ENCODE measurements around the gene PDE4B. TPM values are rescaled to one million over a fixed set of nuclear protein-coding genes. Genes with fewer than 3 reads are reported as not detected.

Gene PDE4B
- total and polyA plus RNA-seq, 9 of the 15 experiments (the other 6 are each of a cell fraction or from before 2014, with no cell fraction given), result 0.09 TPM; not detected in 8

- BruUV-seq (replicated peaks), result no TSS peak
- no peaks in the 10 kb centered on the region for H3K27me3 ChIP-seq (ENCODE audit: control insufficient read depth in 2 of 2, insufficient read depth in 2 of 2, low read length in 2 of 2)
- FAIRE-seq, result no peak
- in situ Hi-C loops (cut with MboI) (no loop called here), intact Hi-C loops (cut with micrococcal nuclease) (no loop called here)
- no peak overlapping the region for H3K27ac ChIP-seq (ENCODE audit: extremely low read depth, low read depth, low read length)
- ATAC-seq, result no peak
- no peak overlapping the region for H2AFZ ChIP-seq (ENCODE audit: low read depth, low read length)
- no peaks in the 10 kb centered on the region for H3K9me3 ChIP-seq (replicated peaks; ENCODE audit: control insufficient read depth, insufficient read depth, low read depth, low read length)
- H3K9me1 ChIP-seq (ENCODE audit: control insufficient read depth, insufficient read depth, low read length), result no peaks in the 10 kb centered on the region
- H3K4me2 ChIP-seq (ENCODE audit: insufficient read depth, low read length), result no peak overlapping the region
- DNase-seq (ENCODE audit: extremely low read depth in 1 of 4, low spot score in 3 of 4), result no peak
- no peaks in the 10 kb centered on the region for H3K4me1 ChIP-seq (replicated peaks in 1 of 2; ENCODE audit: control insufficient read depth in 2 of 2, insufficient read depth in 2 of 2, low read length in 2 of 2)
- H3K4me3 ChIP-seq, result no peak overlapping the region
- no peaks in the 10 kb centered on the region for H3K36me3 ChIP-seq (ENCODE audit: control insufficient read depth, insufficient read depth, low read length)
- TF ChIP-seq ZNF12 (CRISPR knock-in tag; IDR thresholded peaks at IDR 0.05), result no peak
- TF ChIP-seq PML (IDR thresholded peaks at IDR 0.05; ENCODE audit: low read length), result no peak
- TF ChIP-seq LCOR (CRISPR knock-in tag; IDR thresholded peaks at IDR 0.05), result no peak
- TF ChIP-seq ZNF436 (CRISPR knock-in tag; IDR thresholded peaks at IDR 0.05), result no peak
- no peak for TF ChIP-seq ZHX1 (conservative IDR thresholded peaks at IDR 0.05; ENCODE audit: low read length)
- no peak for TF ChIP-seq ZBTB11 (CRISPR knock-in tag; IDR thresholded peaks at IDR 0.05)
- no peak for TF ChIP-seq CBX8 (IDR thresholded peaks at IDR 0.05; ENCODE audit: borderline replicate concordance, extremely low read depth, low read depth, low read length, poor library complexity, severe bottlenecking)
- no peak for TF ChIP-seq EGR1 (conservative IDR thresholded peaks at IDR 0.05)
- TF ChIP-seq PPARD (CRISPR knock-in tag; IDR thresholded peaks at IDR 0.05), result no peak
- TF ChIP-seq ZNF507 (tag; conservative IDR thresholded peaks at IDR 0.05), result no peak
- TF ChIP-seq, protein P1, sequence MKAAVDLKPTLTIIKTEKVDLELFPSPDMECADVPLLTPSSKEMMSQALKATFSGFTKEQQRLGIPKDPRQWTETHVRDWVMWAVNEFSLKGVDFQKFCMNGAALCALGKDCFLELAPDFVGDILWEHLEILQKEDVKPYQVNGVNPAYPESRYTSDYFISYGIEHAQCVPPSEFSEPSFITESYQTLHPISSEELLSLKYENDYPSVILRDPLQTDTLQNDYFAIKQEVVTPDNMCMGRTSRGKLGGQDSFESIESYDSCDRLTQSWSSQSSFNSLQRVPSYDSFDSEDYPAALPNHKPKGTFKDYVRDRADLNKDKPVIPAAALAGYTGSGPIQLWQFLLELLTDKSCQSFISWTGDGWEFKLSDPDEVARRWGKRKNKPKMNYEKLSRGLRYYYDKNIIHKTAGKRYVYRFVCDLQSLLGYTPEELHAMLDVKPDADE (conservative IDR thresholded peaks at IDR 0.05; ENCODE audit: control insufficient read depth, low read depth, low read length), result no peak
- no peak for TF ChIP-seq ZNF561 (CRISPR knock-in tag; conservative IDR thresholded peaks at IDR 0.05)
- no peak for TF ChIP-seq SRSF3 (IDR thresholded peaks at IDR 0.05; ENCODE audit: insufficient read depth, low read length)
- TF ChIP-seq TCF7 (IDR thresholded peaks at IDR 0.05; ENCODE audit: borderline replicate concordance), result no peak
- TF ChIP-seq ZNF79 (CRISPR knock-in tag; IDR thresholded peaks at IDR 0.05; ENCODE audit: low read depth), result no peak
- no peak for TF ChIP-seq TRIM28 (IDR thresholded peaks at IDR 0.05)
- POLR2A ChIA-PET, result no interaction called here
- no peaks in the 10 kb centered on the region for H4K20me1 ChIP-seq (replicated peaks; ENCODE audit: control insufficient read depth, insufficient read depth, low read length)
- H3K79me2 ChIP-seq (ENCODE audit: control insufficient read depth, insufficient read depth, low read length), result no peaks in the 10 kb centered on the region
- CTCF ChIA-PET (ENCODE audit: low intra/inter-chr PET ratio), result no interaction called here
- no peak overlapping the region for H3K9ac ChIP-seq (ENCODE audit: insufficient read depth in 1 of 2, low read depth in 2 of 2, low read length in 2 of 2)
Measured at GRCh38 chr1:65764052-65764451, 28.6 kb upstream of the PDE4B start.
